SK-N-SH (cell line): ENCODE results near the gene SSTR4.

ENCODE experiments used
- CTCF ChIP-seq: fragments of 200-600 bp; sonication (generic); IDR thresholded peaks from 2 replicates; pipeline ENCODE4 v1.6.1; 2017; ENCODE audit warnings: antibody characterized with exemption, mild to moderate bottlenecking, moderate library complexity
- EZH2phosphoT487 ChIP-seq: fragments of 200-600 bp; sonication (generic); IDR thresholded peaks from 2 replicates; pipeline ENCODE4 v1.6.1; 2017; ENCODE audit warnings: low read depth, mixed run types, mild to moderate bottlenecking, antibody characterized with exemption, moderate library complexity, borderline replicate concordance
- JUND ChIP-seq: IDR thresholded peaks from 2 replicates; pipeline ENCODE4 v1.4.0; 2012
- PBX3 ChIP-seq: IDR thresholded peaks from 2 replicates; pipeline ENCODE4; 2012
- POLR2AphosphoS5 ChIP-seq: IDR thresholded peaks from 2 replicates; pipeline ENCODE4 v1.6.1; 2012; ENCODE audit warnings: low read depth, low read length
- RAD21 ChIP-seq: IDR thresholded peaks from 2 replicates; pipeline ENCODE4 v1.6.1; 2012; ENCODE audit warnings: mild to moderate bottlenecking, low read length
- REST ChIP-seq: IDR thresholded peaks from 2 replicates; pipeline ENCODE4 v1.6.1; 2012; ENCODE audit warnings: mild to moderate bottlenecking, low read depth, low read length, moderate library complexity
- TCF12 ChIP-seq: IDR thresholded peaks from 2 replicates; pipeline ENCODE4 v1.4.0; 2012
- USF2 ChIP-seq: fragments of 150-350 bp; IDR thresholded peaks from 2 replicates; pipeline ENCODE4 v1.6.1; 2017; ENCODE audit warnings: antibody characterized with exemption, low read length, low read depth, borderline replicate concordance

GRCh38 chr20:23078351-23079015 is 43.4 kb downstream of the SSTR4 start:
- TF ChIP-seq RAD21 (no peak), POLR2AphosphoS5 (no peak), PBX3 (no peak), TCF12 (no peak), EZH2phosphoT487 (no peak), CTCF (no peak), USF2 (no peak), JUND (no peak), REST (no peak)
